Stimulated activated naive CD4-positive, alpha-beta T cell (primary cell): ENCODE measurements around the gene PEX26.
"Not testable (repeated sequence)": the region's sequence is repeated elsewhere in the genome, so short reads cannot be mapped to it uniquely, and the experiment has no call there.

Source experiments
- DNase-seq, 6 experiments: peaks; one replicate each; lab custom pipeline; 2025; lab: John Stamatoyannopoulos, UW

Gene PEX26

GRCh38 chr22:18096823-18097222 is 19.0 kb downstream of the PEX26 start:
- no peak for DNase-seq

GRCh38 chr22:18100781-18101180 is 23.0 kb downstream of the PEX26 start:
- no peak for DNase-seq

- DNase-seq: no peak
Observed at GRCh38 chr22:18101536-18101935, 23.7 kb downstream of the PEX26 start.

DNA sequence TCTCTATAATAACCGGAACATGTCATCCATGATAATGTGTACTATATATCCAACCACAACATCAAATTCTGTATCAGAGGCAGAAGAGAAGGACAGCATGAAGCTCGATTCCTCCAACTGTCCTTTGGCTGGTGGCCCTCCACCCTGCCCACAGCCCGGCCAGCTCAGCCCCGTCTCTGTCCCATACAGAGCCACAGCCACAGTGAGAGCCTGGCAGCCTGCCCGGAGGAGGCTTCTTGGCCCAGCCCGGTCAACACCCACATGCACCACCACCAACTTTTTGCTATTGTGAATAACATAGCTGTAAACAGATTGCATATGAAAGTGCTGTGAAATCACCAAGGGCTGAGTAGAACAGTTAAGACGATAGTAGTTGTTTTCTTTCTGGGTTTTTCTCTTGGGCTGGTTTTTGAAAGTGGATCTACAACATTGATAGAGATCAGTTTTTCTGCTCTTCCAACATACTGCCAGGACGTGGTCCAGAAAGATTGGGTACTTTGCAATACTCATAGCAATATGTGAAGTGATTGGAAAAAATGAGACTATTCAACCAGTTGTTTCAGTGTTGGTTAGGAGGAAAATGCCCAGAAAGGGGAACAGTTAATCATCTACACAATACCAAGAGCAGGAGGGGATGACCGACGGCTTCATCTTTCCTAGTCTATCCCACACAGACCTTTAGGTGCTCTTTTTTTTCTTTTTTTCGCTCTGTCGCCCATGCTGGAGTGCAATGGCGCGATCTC is 25.9 kb downstream of the PEX26 start:
- DNase-seq: no peak

- no peak for DNase-seq
Observed at GRCh38 chr22:18104566-18104965, 26.8 kb downstream of the PEX26 start.

- not testable (repeated sequence) for DNase-seq
Observed at GRCh38 chr22:18105981-18106380, 28.2 kb downstream of the PEX26 start.

DNA sequence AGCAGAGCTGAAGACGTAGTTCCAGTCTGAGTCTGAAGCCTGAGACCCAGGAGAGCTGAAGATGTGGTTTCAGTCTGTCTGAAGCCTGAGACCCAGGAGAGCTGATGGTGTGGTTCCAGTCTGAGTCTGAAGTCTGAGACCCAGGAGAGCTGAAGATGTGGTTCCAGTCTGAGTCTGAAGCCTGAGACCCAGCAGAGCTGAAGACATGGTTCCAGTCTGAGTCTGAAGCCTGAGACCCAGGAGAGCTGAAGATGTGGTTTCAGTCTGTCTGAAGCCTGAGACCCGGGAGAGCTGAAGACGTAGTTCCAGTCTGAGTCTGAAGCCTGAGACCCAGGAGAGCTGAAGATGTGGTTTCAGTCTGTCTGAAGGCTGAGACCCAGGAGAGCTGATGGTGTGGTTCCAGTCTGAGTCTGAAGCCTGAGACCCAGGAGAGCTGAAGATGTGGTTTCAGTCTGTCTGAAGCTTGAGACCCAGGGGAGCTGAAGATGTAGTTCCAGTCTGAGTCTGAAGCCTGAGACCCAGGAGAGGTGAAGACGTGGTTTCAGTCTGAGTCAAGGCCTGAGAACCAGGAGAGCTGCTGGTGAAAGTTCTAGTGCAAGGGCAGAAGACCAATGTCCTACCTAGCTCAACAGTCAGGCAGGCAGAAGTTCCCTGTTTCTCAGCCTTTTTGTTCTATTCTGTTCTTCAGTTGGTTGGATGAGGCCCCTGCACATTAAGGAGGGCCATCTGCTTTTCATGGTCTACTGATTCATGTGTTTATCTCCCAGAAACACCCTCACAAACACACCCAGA is 29.0 kb downstream of the PEX26 start:
- DNase-seq: not testable (repeated sequence)

DNA sequence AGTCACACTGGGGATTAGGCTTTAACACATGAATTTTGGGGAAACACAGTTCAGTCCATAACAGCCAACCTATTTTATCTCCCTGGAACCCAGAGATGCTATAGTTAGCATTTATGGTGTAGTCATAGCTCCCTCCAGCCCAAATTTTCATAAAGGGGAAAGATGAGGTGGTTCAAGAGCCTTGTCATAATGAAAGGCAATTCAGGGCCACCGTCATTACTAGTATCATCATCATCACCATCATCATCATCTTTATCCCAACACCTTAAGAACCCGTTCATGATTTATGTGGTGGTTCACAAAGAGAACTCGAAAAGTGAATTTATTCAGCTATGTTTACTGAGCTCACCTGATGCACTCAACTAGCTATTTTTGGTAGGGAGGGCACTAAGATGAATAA is 30.4 kb downstream of the PEX26 start:
- no peak for DNase-seq

DNA sequence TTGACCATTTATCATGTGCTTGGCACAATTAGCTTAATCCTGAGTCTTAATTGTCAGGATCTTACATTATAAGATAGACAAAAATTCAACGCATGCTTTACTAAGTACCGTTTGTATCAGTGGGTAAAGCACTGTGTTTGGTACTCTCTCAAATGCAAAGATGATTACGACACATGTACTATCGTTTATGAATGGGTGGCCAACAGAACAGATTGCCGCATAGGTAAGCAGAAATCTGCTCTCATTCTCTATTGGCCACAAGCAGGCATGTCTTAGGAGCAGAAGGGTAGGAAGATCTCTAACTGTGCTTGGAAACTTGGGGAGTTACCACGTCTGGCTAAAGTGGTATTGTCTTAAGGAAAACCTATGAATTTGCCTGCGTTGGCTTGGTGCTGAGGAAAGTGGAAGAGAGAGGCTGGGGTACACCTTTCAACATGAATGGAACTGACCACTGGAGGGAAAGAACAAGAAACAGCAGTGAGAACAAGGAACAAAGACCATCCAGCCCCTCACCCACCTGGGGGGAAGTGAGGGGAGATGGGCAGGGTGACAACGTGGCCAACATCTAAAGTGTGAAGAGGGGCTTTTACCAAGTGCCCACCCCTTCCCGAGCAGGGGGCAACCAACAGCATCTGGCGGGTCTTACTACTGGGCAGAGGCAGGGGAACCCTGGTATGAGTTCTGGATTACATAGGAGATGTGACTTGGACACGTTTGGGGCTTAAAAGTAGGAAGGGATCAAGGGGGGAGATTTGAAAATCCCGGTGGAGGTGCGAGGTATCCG is 31.8 kb downstream of the PEX26 start:
- no peak for DNase-seq

DNA sequence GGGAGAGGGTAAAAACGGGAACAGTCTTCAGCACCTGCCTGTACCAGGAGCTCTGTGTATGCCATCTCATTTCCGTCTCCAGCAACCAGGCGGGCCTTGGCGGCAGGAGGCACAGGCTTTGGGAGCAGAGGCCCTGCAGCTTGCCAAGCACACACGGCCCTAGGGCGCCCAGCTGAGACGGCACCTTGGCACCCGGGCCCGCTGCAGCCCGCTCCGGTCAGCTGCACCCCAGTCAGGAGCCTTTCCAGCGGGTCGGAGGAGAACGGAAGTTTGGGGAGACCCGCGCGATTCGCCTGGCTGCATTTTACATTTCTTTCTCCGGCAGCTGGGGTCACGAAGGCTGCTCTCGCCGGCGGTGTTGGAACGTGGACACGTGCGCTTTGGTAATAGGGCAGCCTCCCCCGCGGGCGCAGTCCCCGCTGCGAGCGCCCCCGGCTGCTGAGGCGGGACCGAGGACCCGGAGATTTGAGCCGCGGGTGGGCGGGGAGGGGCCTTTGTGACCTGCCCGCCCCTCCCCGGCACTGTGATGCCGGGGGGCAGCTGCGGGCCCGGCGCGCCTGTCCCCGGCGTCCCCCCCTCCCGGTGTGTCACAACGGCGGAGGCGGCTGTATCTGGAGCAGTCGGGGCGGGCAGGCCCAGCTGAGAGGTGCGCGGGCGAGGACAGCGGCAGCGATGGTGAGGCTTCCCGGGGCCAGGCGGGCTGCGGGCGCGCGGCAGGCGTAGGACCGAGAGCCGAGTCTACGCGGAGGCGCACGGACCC is 32.6 kb downstream of the PEX26 start, which contains the start of gene TUBA8:
TSS of gene TUBA8 (plus strand) at position 616 of the 760 bp plus-strand sequence. CDS start at position 673, 57 bp downstream.
- no peak for DNase-seq

DNA sequence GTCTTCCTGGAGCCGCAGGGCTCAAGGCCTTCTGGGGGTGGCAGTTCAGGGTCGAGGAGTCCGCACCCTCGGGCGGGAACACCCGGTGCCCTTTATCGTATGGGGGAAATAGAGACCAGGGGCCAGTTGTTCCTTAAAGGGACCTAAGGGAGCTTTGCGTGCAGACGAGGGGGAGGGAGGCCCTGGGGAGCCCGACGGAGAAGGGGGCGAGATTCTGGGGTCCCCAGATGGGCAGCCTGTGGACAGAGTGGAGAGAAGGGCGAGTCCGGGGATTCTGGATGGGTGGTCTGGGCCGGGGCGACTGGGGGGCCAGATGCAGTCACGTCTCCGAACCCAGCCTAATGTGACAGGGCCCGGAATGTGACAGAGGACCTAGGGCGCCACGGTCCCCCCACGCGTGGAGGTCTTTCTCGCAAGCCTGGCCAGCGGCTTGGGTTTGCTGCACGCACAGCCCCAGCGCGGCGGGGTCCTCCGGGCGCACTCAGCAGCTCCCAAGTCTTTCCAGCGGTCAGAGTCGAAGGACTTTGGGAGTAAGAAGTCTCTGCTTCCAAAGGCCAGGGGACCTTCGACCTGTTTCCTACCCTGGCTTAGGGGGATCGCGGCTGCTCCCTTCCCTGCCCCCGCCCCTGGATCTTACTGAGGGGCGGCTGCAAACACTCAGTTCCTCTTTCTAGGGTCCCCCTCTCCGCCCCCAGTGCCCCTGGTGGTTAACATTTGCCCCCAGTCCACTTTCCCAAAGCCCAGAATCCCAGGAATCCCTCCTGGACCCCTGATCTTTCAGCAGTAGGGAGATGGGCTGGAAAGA is 33.4 kb downstream of the PEX26 start:
- DNase-seq: no peak

- DNase-seq: no peak
Observed at GRCh38 chr22:18111759-18112330, 34.1 kb downstream of the PEX26 start.

DNA sequence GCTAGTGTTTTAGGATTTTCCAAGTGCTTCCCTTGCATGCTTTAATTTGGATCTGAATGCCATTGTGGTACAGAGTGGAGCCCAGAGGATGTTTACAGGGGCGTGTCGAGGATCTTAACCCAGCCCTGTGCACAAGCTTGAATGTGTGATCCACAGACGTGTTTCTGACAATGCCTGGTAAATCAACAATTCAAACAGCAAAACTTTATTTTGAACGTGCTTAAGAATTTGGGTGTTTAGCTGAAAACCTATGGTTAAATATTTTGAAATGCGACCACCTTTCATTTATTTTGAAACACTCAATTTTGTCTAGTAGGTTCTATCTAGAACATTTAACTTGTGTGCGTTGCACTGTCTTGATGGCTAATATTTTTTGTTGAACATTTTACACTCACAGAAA is 34.6 kb downstream of the PEX26 start:
- no peak for DNase-seq

- no peak for DNase-seq
Observed at GRCh38 chr22:18113680-18114394, 36.0 kb downstream of the PEX26 start.

- no peak for DNase-seq
Observed at GRCh38 chr22:18114495-18114894, 36.7 kb downstream of the PEX26 start.

DNA sequence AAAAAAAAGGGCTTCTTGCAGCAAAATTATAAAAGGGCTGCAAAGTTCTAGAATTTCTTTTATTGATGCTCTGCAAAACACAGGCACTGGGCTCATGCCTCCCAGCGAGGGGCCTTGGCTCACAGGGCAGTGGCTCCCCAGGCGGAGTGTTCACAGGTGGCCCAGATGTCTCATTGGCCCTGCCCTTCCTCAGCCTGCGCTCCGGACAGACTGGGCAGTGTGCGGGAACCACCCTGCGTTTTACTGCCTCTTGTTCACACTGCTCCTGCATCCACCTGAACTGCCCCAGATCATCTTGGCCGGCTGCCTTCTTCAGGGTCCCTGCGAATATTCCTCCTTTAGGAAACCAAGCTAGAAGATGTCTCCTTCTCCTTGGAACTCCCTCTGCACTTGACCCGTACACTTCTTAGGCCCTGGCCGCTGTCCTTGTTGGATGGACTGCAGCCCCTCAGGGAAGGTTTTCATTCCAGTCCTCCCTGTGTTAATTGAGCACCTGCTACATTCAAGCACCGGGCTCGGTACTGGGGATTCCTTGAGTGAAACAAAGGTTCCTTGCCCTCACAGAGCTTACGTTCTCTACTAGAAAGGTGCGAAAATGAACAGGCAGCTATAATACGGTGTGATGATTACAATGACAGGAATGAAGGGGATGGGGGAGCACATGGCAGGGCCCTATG is 37.3 kb downstream of the PEX26 start:
- no peak for DNase-seq

GRCh38 chr22:18115906-18116371 is 38.1 kb downstream of the PEX26 start:
- no peak for DNase-seq

GRCh38 chr22:18116634-18117033 is 38.8 kb downstream of the PEX26 start:
- DNase-seq: no peak

GRCh38 chr22:18118345-18118915 is 40.6 kb downstream of the PEX26 start:
- DNase-seq: no peak
